Mammary epithelial cell (primary cell): ENCODE measurements around the gene SNX6.

Source experiments
- EZH2 ChIP-seq: IDR thresholded peaks from 2 replicates; pipeline ENCODE4 v1.6.1; 2012; ENCODE audit warnings: low read length, inconsistent platforms, borderline replicate concordance
- TF ChIP-seq, protein P1 (sequence below), 2 donors: IDR thresholded peaks in 1 of 2; conservative IDR thresholded peaks in 1 of 2; 2 replicates each; pipeline ENCODE4 v1.5.1; 2011 to 2012; ENCODE audit warnings: inconsistent platforms in 2 of 2, low read length in 2 of 2, mild to moderate bottlenecking in 2 of 2, control low read depth in 1 of 2, low read depth in 1 of 2; ENCODE audit not compliant: insufficient read depth in 1 of 2; ENCODE audit errors: extremely low read depth in 1 of 2

DNA sequence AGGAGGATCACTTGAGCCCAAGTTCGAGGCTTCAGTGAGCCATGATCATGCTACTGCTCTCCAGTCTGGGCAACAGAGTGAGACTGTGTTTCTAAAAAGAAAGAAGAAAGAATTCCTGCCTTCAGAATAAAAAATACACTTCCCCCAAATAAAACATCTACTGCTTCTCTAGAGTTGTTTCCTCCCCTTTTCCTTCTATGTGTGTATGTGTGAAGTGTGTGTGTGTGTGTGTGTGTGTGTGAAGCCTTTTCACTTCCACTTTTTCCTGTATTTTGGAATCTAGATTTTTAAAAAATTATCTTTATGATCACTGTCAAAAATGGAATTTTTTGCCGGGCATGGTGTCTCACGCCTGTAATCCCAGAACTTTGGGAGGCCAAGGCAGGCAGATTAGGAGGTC is 12.6 kb upstream of the SNX6 start:
- TF ChIP-seq, protein P1, sequence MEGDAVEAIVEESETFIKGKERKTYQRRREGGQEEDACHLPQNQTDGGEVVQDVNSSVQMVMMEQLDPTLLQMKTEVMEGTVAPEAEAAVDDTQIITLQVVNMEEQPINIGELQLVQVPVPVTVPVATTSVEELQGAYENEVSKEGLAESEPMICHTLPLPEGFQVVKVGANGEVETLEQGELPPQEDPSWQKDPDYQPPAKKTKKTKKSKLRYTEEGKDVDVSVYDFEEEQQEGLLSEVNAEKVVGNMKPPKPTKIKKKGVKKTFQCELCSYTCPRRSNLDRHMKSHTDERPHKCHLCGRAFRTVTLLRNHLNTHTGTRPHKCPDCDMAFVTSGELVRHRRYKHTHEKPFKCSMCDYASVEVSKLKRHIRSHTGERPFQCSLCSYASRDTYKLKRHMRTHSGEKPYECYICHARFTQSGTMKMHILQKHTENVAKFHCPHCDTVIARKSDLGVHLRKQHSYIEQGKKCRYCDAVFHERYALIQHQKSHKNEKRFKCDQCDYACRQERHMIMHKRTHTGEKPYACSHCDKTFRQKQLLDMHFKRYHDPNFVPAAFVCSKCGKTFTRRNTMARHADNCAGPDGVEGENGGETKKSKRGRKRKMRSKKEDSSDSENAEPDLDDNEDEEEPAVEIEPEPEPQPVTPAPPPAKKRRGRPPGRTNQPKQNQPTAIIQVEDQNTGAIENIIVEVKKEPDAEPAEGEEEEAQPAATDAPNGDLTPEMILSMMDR (conservative IDR thresholded peaks at IDR 0.05 in 1 of 2, IDR thresholded peaks at IDR 0.05 in 1 of 2; ENCODE audit: extremely low read depth in 1 of 2, insufficient read depth in 1 of 2, low read depth in 1 of 2, low read length in 2 of 2), result no peak
- no peak for TF ChIP-seq EZH2
